Measurements from ENCODE around the gene ZCCHC14. TPM values are rescaled to one million over a fixed set of nuclear protein-coding genes. Genes with fewer than 3 reads are reported as not detected.

Gene ZCCHC14
- total and polyA plus RNA-seq, 2 of the 13 experiments (the other 11 are each of a cell fraction or from before 2014, with no cell fraction given): 12.4 to 12.5 TPM

DNA sequence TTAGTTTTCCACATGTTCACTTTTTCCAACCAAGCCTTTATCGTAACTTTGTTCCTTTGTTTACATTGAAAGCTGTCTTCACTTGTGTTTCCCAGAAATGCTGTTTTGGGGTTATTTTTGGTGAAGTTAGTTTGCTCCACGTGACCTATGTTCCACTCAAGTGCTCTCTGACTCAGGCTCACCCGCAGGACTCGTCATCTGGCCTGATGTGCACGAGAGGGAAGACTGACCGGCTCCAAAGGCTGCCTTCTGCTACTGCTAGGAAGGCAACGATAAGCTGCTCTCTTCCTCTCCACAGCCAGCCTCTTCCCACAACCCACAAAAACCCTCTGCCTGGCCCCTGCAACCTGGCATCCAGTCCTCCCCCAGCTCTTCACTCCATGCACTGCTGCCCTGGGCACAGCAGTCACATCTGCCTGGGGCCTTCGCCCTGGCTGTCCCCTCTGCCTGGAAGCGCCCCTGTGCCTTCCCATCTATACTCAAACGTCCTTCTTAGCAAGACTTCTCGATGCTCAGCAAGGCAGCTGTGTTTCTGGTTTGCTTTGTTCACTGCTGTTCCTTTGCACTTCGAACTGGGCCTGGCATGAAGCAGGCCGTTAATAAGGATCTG lies 28.0 kb downstream of the ZCCHC14 start (continued):
- TF ChIP-seq ZNF263 (CRISPR knock-in tag; IDR thresholded peaks at IDR 0.05): no peak
- TF ChIP-seq ZNF678 (CRISPR knock-in tag; IDR thresholded peaks at IDR 0.05): no peak
- TF ChIP-seq NCOR1 (IDR thresholded peaks at IDR 0.05; ENCODE audit: borderline replicate concordance, low read length): no peak
- no peak for TF ChIP-seq TBX3 (IDR thresholded peaks at IDR 0.05; ENCODE audit: borderline replicate concordance)
- no peak for TF ChIP-seq CREM (IDR thresholded peaks at IDR 0.05)
- TF ChIP-seq CREM (CRISPR knock-in tag; IDR thresholded peaks at IDR 0.05): no peak
- no peak for TF ChIP-seq NFIC (IDR thresholded peaks at IDR 0.05; ENCODE audit: low read length)
- no peak for TF ChIP-seq ZNF235 (CRISPR knock-in tag; IDR thresholded peaks at IDR 0.05; ENCODE audit: borderline replicate concordance)
- no peak for TF ChIP-seq RAD21 (CRISPR knock-in tag; IDR thresholded peaks at IDR 0.05)
- TF ChIP-seq, protein P1, sequence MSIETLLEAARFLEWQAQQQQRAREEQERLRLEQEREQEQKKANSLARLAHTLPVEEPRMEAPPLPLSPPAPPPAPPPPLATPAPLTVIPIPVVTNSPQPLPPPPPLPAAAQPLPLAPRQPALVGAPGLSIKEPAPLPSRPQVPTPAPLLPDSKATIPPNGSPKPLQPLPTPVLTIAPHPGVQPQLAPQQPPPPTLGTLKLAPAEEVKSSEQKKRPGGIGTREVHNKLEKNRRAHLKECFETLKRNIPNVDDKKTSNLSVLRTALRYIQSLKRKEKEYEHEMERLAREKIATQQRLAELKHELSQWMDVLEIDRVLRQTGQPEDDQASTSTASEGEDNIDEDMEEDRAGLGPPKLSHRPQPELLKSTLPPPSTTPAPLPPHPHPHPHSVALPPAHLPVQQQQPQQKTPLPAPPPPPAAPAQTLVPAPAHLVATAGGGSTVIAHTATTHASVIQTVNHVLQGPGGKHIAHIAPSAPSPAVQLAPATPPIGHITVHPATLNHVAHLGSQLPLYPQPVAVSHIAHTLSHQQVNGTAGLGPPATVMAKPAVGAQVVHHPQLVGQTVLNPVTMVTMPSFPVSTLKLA (IDR thresholded peaks at IDR 0.05): 0 out of 2 replicates have a peak, but pooled peaks have one; percentile 14
- peak; percentile 85; the same call in 1 of the 2 replicates for TF ChIP-seq ZNF598 (CRISPR knock-in tag; IDR thresholded peaks at IDR 0.05; ENCODE audit: borderline replicate concordance)
- no peak for TF ChIP-seq SCMH1 (CRISPR knock-in tag; IDR thresholded peaks at IDR 0.05; ENCODE audit: borderline replicate concordance)
- TF ChIP-seq ZFP1 (CRISPR knock-in tag; IDR thresholded peaks at IDR 0.05): no peak
- no peak for TF ChIP-seq SRSF1 (optimal IDR thresholded peaks at IDR 0.05; ENCODE audit: low read depth, low read length)
- no peak for TF ChIP-seq MYNN (CRISPR knock-in tag; IDR thresholded peaks at IDR 0.05; ENCODE audit: low read depth)
- TF ChIP-seq, protein P2, sequence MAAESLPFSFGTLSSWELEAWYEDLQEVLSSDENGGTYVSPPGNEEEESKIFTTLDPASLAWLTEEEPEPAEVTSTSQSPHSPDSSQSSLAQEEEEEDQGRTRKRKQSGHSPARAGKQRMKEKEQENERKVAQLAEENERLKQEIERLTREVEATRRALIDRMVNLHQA (CRISPR knock-in tag; IDR thresholded peaks at IDR 0.05): no peak
- TF ChIP-seq, protein P3, sequence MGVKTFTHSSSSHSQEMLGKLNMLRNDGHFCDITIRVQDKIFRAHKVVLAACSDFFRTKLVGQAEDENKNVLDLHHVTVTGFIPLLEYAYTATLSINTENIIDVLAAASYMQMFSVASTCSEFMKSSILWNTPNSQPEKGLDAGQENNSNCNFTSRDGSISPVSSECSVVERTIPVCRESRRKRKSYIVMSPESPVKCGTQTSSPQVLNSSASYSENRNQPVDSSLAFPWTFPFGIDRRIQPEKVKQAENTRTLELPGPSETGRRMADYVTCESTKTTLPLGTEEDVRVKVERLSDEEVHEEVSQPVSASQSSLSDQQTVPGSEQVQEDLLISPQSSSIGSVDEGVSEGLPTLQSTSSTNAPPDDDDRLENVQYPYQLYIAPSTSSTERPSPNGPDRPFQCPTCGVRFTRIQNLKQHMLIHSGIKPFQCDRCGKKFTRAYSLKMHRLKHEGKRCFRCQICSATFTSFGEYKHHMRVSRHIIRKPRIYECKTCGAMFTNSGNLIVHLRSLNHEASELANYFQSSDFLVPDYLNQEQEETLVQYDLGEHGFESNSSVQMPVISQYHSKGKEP (CRISPR knock-in tag; IDR thresholded peaks at IDR 0.05): no peak
- TF ChIP-seq, protein P4, sequence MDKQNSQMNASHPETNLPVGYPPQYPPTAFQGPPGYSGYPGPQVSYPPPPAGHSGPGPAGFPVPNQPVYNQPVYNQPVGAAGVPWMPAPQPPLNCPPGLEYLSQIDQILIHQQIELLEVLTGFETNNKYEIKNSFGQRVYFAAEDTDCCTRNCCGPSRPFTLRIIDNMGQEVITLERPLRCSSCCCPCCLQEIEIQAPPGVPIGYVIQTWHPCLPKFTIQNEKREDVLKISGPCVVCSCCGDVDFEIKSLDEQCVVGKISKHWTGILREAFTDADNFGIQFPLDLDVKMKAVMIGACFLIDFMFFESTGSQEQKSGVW (CRISPR knock-in tag; IDR thresholded peaks at IDR 0.05; ENCODE audit: borderline replicate concordance): no peak
- TF ChIP-seq, protein P5, sequence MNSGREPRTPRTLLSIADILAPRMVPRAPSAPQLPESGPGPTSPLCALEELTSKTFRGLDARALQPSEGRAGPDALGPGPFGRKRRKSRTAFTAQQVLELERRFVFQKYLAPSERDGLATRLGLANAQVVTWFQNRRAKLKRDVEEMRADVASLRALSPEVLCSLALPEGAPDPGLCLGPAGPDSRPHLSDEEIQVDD (CRISPR knock-in tag; IDR thresholded peaks at IDR 0.05; ENCODE audit: borderline replicate concordance): no peak
- TF ChIP-seq MBD4 (IDR thresholded peaks at IDR 0.05; ENCODE audit: borderline replicate concordance, low read length): no peak
- TF ChIP-seq, protein P6, sequence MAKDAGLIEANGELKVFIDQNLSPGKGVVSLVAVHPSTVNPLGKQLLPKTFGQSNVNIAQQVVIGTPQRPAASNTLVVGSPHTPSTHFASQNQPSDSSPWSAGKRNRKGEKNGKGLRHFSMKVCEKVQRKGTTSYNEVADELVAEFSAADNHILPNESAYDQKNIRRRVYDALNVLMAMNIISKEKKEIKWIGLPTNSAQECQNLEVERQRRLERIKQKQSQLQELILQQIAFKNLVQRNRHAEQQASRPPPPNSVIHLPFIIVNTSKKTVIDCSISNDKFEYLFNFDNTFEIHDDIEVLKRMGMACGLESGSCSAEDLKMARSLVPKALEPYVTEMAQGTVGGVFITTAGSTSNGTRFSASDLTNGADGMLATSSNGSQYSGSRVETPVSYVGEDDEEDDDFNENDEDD (CRISPR knock-in tag; IDR thresholded peaks at IDR 0.05; ENCODE audit: borderline replicate concordance): no peak
- TF ChIP-seq ARNT (IDR thresholded peaks at IDR 0.05): no peak
- no peak for TF ChIP-seq MAFF (IDR thresholded peaks at IDR 0.05; ENCODE audit: low read depth, low read length)
- TF ChIP-seq TRIM24 (CRISPR knock-in tag; IDR thresholded peaks at IDR 0.05): no peak
- no peak for TF ChIP-seq ZNF3 (CRISPR knock-in tag; IDR thresholded peaks at IDR 0.05)
- no peak for TF ChIP-seq BORCS8-MEF2B (CRISPR knock-in tag; IDR thresholded peaks at IDR 0.05)
- no peak for TF ChIP-seq HOXA9 (CRISPR knock-in tag; IDR thresholded peaks at IDR 0.05; ENCODE audit: borderline replicate concordance)
- TF ChIP-seq RFXAP (CRISPR knock-in tag; IDR thresholded peaks at IDR 0.05; ENCODE audit: borderline replicate concordance): no peak

Measured in HepG2 (cell line).